GM12878 (cell line): ENCODE measurements around the gene PAPOLA. TPM values are rescaled to one million over a fixed set of nuclear protein-coding genes. Genes with fewer than 3 reads are reported as not detected.

Experiments used
- ATAC-seq: fragments of 200-7000 bp; cut with Tn5 transposase; 3 replicates; pipeline ENCODE4 v1.9.1; 2020; ENCODE audit warnings: mild to moderate bottlenecking, moderate library complexity
- BruUV-seq: library from RNA; stranded (reverse); fragments of 400-500 nt; replicated peaks from 2 replicates; lab custom pipeline; 2021; lab: Mats Ljungman, UMichigan
- CTCF ChIA-PET: fragments of 300-600 bp; sonication (Branson Sonifier 250); formaldehyde crosslinking; extraction: SDS; loops from one replicate; lab custom pipeline; 2021; ENCODE audit warnings: inconsistent platforms; lab: Yijun Ruan, JAX
- POLR2A ChIA-PET: fragments of 350-600 bp; formaldehyde crosslinking; extraction: SDS; loops from one replicate; lab custom pipeline; 2021; ENCODE audit warnings: inconsistent platforms; lab: Charles Lee
- RAD21 ChIA-PET: fragments of 300-600 bp; sonication (Branson Sonifier 250); formaldehyde crosslinking; loops from one replicate; lab custom pipeline; 2023; ENCODE audit warnings: antibody characterized with exemption; ENCODE audit not compliant: unreplicated experiment; lab: Charles Lee
- SMC1A ChIA-PET: fragments of 300-600 bp; sonication (Branson Sonifier 250); formaldehyde crosslinking; loops from one replicate; lab custom pipeline; 2023; ENCODE audit not compliant: unreplicated experiment, uncharacterized antibody; lab: Charles Lee
- DNase-seq: peaks from one replicate; pipeline ENCODE4 v3.0.0-alpha.2; 2011; ENCODE audit warnings: low read depth, low spot score
- FAIRE-seq: peaks from 3 replicates; lab custom pipeline; 2011; peaks lifted over from hg19 to GRCh38; lab: Jason Lieb, UNC
- H2AFZ ChIP-seq: 2 replicates; pipeline ENCODE4 v1.6.0; 2011; ENCODE audit warnings: low read depth, low read length, control low read depth; ENCODE audit not compliant: control insufficient read depth
- H3K27ac ChIP-seq: 2 replicates; pipeline ENCODE4 v1.5.1; 2011; ENCODE audit warnings: control low read depth; ENCODE audit not compliant: control insufficient read depth, insufficient read depth
- H3K27me3 ChIP-seq, 2 experiments: replicated peaks in 1 of 2; 2 replicates each; pipeline versions ENCODE4 v1.6.0 to v1.6.1; 2011; ENCODE audit warnings: low read length in 1 of 2; ENCODE audit not compliant: control insufficient read depth in 2 of 2, insufficient read depth in 2 of 2
- H3K36me3 ChIP-seq, 2 experiments: 2 replicates each; pipeline ENCODE4 v1.5.1; 2011; ENCODE audit warnings: low read length in 1 of 2; ENCODE audit not compliant: control insufficient read depth in 2 of 2, insufficient read depth in 2 of 2
- H3K4me1 ChIP-seq: 2 replicates; pipeline ENCODE4 v1.6.1; 2011; ENCODE audit warnings: mild to moderate bottlenecking, low read length, moderate library complexity, mixed read lengths; ENCODE audit not compliant: control insufficient read depth, insufficient read depth
- H3K4me2 ChIP-seq: 2 replicates; pipeline ENCODE4 v1.6.0; 2011; ENCODE audit warnings: control low read depth; ENCODE audit not compliant: control insufficient read depth, insufficient read depth
- H3K4me3 ChIP-seq: fragments of 200-600 bp; sonication (generic); 2 replicates; pipeline ENCODE4 v1.5.1; 2016
- H3K79me2 ChIP-seq: 2 replicates; pipeline ENCODE4 v1.6.0; 2011; ENCODE audit warnings: low read length; ENCODE audit not compliant: control insufficient read depth, insufficient read depth
- H3K9ac ChIP-seq: 2 replicates; pipeline ENCODE4 v1.8.0; 2011; ENCODE audit warnings: low read length, control low read depth, mixed read lengths; ENCODE audit not compliant: control insufficient read depth, insufficient read depth
- H3K9me3 ChIP-seq: replicated peaks from 3 replicates; pipeline ENCODE4 v1.5.1; 2011; ENCODE audit warnings: mild to moderate bottlenecking, low read length; ENCODE audit not compliant: control insufficient read depth, insufficient read depth
- H4K20me1 ChIP-seq: 2 replicates; pipeline ENCODE4 v1.6.0; 2011; ENCODE audit not compliant: control insufficient read depth, insufficient read depth
- ASH2L ChIP-seq: fragments of 300-600, 200-600 bp; sonication (generic); IDR thresholded peaks from 2 replicates; pipeline ENCODE4 v1.6.1; 2017; ENCODE audit warnings: low read depth, mild to moderate bottlenecking, borderline replicate concordance
- ATF7 ChIP-seq: fragments of 450-650 bp; IDR thresholded peaks from 2 replicates; pipeline ENCODE4 v1.6.1; 2016; ENCODE audit warnings: low read depth, mild to moderate bottlenecking
- CTCF ChIP-seq, 3 experiments: IDR thresholded peaks in 2 of 3; conservative IDR thresholded peaks in 1 of 3; 2 replicates each; pipeline ENCODE4 v1.5.1; 2011; ENCODE audit warnings: low read depth in 3 of 3, low read length in 3 of 3, mild to moderate bottlenecking in 3 of 3, control low read depth in 2 of 3, moderate library complexity in 2 of 3, inconsistent platforms in 1 of 3, mixed read lengths in 1 of 3; ENCODE audit not compliant: control insufficient read depth in 2 of 3, insufficient read depth in 1 of 3; ENCODE audit errors: extremely low read depth in 1 of 3
- GATAD2B ChIP-seq: fragments of 450-650 bp; conservative IDR thresholded peaks from 2 replicates; pipeline ENCODE4 v1.6.1; 2017; ENCODE audit warnings: low read depth, mild to moderate bottlenecking, moderate library complexity
- IRF4 ChIP-seq: IDR thresholded peaks from 2 replicates; pipeline ENCODE4 v1.6.1; 2011; ENCODE audit warnings: low read depth, low read length
- JUNB ChIP-seq: IDR thresholded peaks from 2 replicates; pipeline ENCODE4 v1.6.1; 2016; ENCODE audit warnings: antibody characterized with exemption, mild to moderate bottlenecking
- RAD21 ChIP-seq: IDR thresholded peaks from 2 replicates; pipeline ENCODE4 v1.6.1; 2011; ENCODE audit warnings: mild to moderate bottlenecking, low read depth, low read length, moderate library complexity; ENCODE audit not compliant: insufficient read depth
- RB1 ChIP-seq: fragments of 450-650 bp; formaldehyde crosslinking; IDR thresholded peaks from 2 replicates; pipeline ENCODE4 v1.6.1; 2017; ENCODE audit warnings: mild to moderate bottlenecking, borderline replicate concordance
- REST ChIP-seq: IDR thresholded peaks from 2 replicates; pipeline ENCODE4 v1.6.1; 2012; ENCODE audit warnings: mild to moderate bottlenecking, low read depth, low read length
- RUNX3 ChIP-seq: IDR thresholded peaks from 2 replicates; pipeline ENCODE4 v1.6.1; 2012; ENCODE audit warnings: low read length, inconsistent platforms
- SMC3 ChIP-seq: IDR thresholded peaks from 2 replicates; pipeline ENCODE4 v1.6.1; 2011; ENCODE audit warnings: low read length, improper control_type of control experiment, borderline replicate concordance
- YBX1 ChIP-seq: fragments of 450-650 bp; IDR thresholded peaks from 2 replicates; pipeline ENCODE4 v1.6.1; 2016; ENCODE audit warnings: antibody characterized with exemption
- YY1 ChIP-seq: IDR thresholded peaks from 2 replicates; pipeline ENCODE4 v1.6.1; 2011; ENCODE audit warnings: low read depth, mild to moderate bottlenecking, low read length
- ZNF217 ChIP-seq: fragments of 450-650 bp; IDR thresholded peaks from 2 replicates; pipeline ENCODE4 v1.6.1; 2017; ENCODE audit warnings: antibody characterized with exemption, mild to moderate bottlenecking
- ZNF622 ChIP-seq: fragments of 450-650 bp; IDR thresholded peaks from 2 replicates; pipeline ENCODE4 v1.6.1; 2017; ENCODE audit warnings: mild to moderate bottlenecking, inconsistent platforms
- WGBS: methylation state at CpG from one replicate; pipeline ENCODE4 v1.1.6; 2016; ENCODE audit warnings: low lambda C conversion rate; ENCODE audit not compliant: insufficient replicate concordance, insufficient coverage; ENCODE audit errors: missing lambda C conversion rate; 5-methylcytosine and 5-hydroxymethylcytosine counted together
- in situ Hi-C: fragments of 300-500 bp; cut with MboI; formaldehyde crosslinking; loops from 9 replicates; pipeline ENCODE4 v1.14.3; 2018; ENCODE audit warnings: mixed read lengths
- intact Hi-C: fragments of 100-400 bp; cut with micrococcal nuclease; formaldehyde crosslinking; loops from one replicate; pipeline ENCODE4 v1.14.2; 2022; ENCODE audit not compliant: unreplicated experiment
- polyA plus RNA-seq, 11 experiments: library from polyadenylated mRNA; depleted of rRNA in 4 of 11; unstranded in 6 of 11; stranded (reverse) in 5 of 11; fragments of >200 nt; fragmentation: Nextera tagmentation in 4 of 11; fragmentation: Illumina TruSeq in 1 of 11; extraction: Ambion mirVana in 4 of 11; extraction: Trizol in 1 of 11; gene quantifications; 1 replicate in 1 of 11; 2 replicates in 10 of 11; pipeline versions ENCODE4 v1.2.1 to v1.2.3, GENCODE V29; 2011 to 2016; ENCODE audit warnings: inconsistent platforms in 2 of 11, missing spikeins in 2 of 11, low read depth in 1 of 11
- total RNA-seq, 4 experiments: library from RNA; depleted of rRNA in 3 of 4; stranded (reverse); fragments of >200 nt in 3 of 4; fragmentation: Illumina TruSeq in 1 of 4; extraction: Trizol in 1 of 4; gene quantifications; 2 replicates each; pipeline versions ENCODE4 v1.2.1 to v1.2.3, GENCODE V29; 2013 to 2021
- TF ChIP-seq, protein P1 (sequence below): fragments of 450-650 bp; IDR thresholded peaks from 2 replicates; pipeline ENCODE4 v1.6.1; 2016; ENCODE audit warnings: mild to moderate bottlenecking

The PAPOLA gene
- total and polyA plus RNA-seq, 10 of the 15 experiments (the other 5 are each of a cell fraction or from before 2014, with no cell fraction given): 46.0 to 185 (median 114) TPM

- ChIA-PET CTCF (interaction anchor here (0.5 to 6.8 kb wide), 10 partner anchors 18 to 306 kb away, joined by 3 to 49 read pairs (median 4); no protein-coding TSS in a partner anchor), RAD21 (interaction anchor here (0.7 to 1.0 kb wide), 2 partner anchors 115 to 156 kb away, joined by 3 to 8 read pairs; no protein-coding TSS in a partner anchor), POLR2A (no interaction called here), SMC1A (interaction anchor here (0.5 to 1.8 kb wide), 5 partner anchors 81 to 268 kb away, joined by 3 to 10 read pairs (median 3); no protein-coding TSS in a partner anchor)
- in situ Hi-C loops (loop anchor here (5.0 kb wide), 1 partner anchor 158 kb away; no protein-coding TSS in a partner anchor), intact Hi-C loops (loop anchor here (1.0 to 2.0 kb wide), 3 partner anchors 82 to 268 kb away; no protein-coding TSS in a partner anchor)
- Histone ChIP-seq H3K36me3 (no peaks in the 10 kb centered on the region), H3K4me3 (no peak overlapping the region), H3K9ac (no peak overlapping the region), H3K79me2 (no peaks in the 10 kb centered on the region), H3K9me3 (no peaks in the 10 kb centered on the region), H3K4me2 (no peak overlapping the region), H3K27me3 (peaks cover 0 to 2% of the 10 kb centered on the region in 2 experiments; a peak in 1 of 4 replicates), H3K4me1 (no peaks in the 10 kb centered on the region), H3K27ac (no peak overlapping the region), H4K20me1 (no peaks in the 10 kb centered on the region), H2AFZ (no peak overlapping the region)
- ATAC-seq (peak; percentile 92), FAIRE-seq (peak; percentile 71), DNase-seq (no peak)
- WGBS: 2% methylated on average over 15 of the region's 15 CpGs
- no TSS peak for BruUV-seq
- TF ChIP-seq SMC3 (peak; percentile 86), ZNF217 (no peak), RUNX3 (0 out of 2 replicates have a peak, but pooled peaks have one; percentile 33), IRF4 (no peak), YY1 (0 out of 2 replicates have a peak, but pooled peaks have one; percentile 32), REST (no peak), CTCF (IDR thresholded peaks at IDR 0.05 in 2 of 3, conservative IDR thresholded peaks at IDR 0.05 in 1 of 3; ENCODE audit: control insufficient read depth in 2 of 3, extremely low read depth in 1 of 3, insufficient read depth in 1 of 3, low read depth in 3 of 3, low read length in 3 of 3) (peak; percentile 65 to 90 (median 74)), GATAD2B (0 out of 2 replicates have a peak, but pooled peaks have one; percentile 30), ASH2L (no peak), RB1 (peak; percentile 49; the same call in 1 of the 2 replicates), ZNF622 (no peak), ATF7 (no peak), RAD21 (peak; percentile 67), YBX1 (no peak), JUNB (no peak)
- TF ChIP-seq, protein P1, sequence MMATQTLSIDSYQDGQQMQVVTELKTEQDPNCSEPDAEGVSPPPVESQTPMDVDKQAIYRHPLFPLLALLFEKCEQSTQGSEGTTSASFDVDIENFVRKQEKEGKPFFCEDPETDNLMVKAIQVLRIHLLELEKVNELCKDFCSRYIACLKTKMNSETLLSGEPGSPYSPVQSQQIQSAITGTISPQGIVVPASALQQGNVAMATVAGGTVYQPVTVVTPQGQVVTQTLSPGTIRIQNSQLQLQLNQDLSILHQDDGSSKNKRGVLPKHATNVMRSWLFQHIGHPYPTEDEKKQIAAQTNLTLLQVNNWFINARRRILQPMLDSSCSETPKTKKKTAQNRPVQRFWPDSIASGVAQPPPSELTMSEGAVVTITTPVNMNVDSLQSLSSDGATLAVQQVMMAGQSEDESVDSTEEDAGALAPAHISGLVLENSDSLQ: peak; percentile 35; the same call in 1 of the 2 replicates
Measured at GRCh38 chr14:96584199-96584906, 82.2 kb downstream of the PAPOLA start.
